HG03342 (cell line): ENCODE data around the gene OR6M1.

Experiments used
- ATAC-seq: cut with Tn5 transposase; IDR thresholded peaks from one replicate; pipeline ENCODE4 v1.9.1; 2021; ENCODE audit warnings: mild to moderate bottlenecking, moderate library complexity; ENCODE audit not compliant: unreplicated experiment

OR6M1 gene

DNA sequence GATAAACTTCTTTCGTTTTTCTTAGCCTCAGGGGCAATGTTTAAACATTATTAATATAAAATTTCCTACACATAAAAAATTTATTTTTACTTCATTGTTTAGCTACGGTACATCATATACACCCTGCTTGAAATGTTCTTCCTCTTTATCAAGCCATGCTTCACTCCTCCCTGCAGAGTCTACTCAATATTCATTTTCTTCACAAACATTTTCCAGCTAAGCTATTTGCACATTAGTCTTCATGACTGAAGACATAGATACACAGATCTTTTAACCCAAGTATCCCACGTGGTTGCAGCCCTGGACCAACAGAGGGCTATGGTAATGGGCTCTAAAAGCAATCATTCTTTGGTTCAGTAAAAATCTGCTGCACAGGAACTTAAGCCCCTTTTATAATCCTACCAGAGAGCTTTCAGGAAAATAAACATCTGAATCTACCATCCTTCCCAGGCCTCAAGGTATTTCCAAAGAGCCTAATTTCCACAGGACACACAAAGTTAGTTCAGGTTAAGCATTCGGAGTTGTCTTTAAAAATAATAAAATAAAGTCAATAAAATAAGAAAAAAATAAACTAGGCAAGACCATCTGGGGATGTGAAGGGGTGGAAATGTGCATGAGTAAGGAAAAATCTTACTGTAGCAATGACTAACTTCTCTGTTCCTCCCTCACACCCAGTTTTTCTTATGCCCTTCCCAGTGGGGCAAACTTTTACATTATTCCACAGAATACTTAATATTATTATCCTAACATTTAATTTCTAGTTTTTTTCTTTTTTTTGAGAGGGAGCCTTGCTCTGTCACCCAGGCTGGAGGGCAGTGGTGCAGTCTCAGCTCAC, 30.2 kb downstream of the OR6M1 start:
- ATAC-seq: no peak

DNA sequence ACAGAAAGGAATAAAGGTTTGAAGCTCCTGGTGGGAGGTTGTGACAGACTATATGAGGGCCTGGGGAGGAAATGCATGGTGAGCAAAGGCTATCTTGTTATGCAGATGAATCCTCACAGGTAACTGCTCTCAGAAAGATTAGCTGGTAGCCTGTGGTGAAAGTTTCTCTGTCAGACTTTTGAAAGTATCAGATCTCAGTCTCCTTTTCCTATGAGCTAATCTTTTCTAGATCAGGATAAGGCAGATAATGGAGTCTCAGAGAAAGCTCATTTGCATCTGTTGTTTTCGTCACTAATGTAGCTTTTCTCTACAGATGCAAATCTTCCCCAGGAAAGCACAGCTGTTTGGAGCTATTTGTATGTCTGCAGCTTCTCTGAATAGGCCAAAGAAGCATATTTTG, 30.9 kb downstream of the OR6M1 start:
- ATAC-seq: peak; percentile 51

DNA sequence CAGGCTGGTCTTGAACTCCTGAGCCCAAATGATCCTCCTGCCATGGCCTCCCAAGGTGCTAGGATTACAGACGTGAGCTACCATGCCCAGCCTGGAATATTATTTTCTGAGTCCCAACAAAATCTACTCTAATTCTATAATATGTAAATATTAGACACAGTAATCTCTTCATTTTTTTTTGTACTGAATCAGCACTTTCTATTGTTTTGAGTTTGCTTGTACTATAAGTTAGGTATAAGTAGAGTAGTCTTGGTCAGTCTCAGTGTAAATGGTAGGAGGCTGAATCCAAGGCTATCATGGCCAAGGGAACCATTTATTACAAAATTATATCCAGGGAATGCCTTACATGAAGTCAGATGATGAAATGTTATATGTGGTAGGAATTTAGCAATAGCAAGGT, 32.2 kb downstream of the OR6M1 start:
- ATAC-seq: no peak

DNA sequence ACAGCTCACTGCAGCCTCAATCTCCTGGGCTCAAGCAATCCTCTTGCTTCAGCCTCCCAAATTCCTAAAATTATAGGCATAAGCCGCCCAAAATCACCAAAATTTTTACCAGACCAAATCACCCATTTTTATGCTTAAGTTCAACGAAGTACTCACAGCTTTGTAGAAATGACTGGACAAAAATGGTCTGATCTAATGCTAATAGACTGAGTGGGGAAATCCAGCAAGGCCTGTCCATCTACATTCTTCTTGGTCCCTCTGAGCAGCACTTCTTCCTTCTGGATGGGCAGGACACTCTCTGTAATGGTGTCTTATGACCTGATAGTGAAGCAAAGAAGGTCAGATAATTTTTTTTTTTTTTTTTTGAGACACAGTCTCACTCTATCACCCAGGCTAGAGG, 33.1 kb downstream of the OR6M1 start:
- no peak for ATAC-seq

DNA sequence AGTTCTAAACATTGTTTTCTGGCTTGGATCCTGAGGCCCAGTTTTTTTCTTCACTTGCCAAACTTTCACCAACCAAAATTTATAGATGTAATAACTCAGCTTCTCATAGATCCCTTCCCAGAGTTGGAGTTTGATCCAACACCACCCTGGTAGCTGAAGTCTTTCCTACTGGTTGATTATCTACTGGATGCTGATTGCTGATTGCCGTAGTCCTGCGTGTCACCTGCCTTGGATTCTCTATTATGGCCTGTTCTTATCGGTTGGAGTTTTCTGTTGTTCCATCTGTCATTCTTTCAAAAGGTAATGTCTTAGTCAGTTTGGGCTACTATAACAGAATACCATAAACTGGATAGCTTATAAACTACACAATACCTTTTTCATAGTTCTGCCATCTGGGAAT, 34.5 kb downstream of the OR6M1 start:
- ATAC-seq: no peak

DNA sequence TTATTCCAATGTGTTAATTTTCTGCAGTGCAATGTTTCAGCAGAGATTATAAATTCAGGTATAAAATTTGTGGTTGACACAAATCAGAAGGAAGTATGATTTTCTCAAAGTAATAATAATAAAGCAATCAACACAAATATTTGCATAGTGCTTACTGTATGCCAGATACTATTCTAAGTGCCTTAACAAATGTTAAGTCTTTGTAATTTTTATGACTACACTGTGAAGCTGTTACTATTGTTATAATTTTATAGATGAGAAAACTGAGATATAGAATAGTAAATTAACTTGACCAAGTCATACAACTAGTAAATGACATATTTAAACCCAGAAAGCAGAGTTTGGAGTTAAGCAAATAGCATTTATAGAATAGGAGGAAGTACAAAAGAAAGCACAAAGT, 35.4 kb downstream of the OR6M1 start:
- no peak for ATAC-seq

DNA sequence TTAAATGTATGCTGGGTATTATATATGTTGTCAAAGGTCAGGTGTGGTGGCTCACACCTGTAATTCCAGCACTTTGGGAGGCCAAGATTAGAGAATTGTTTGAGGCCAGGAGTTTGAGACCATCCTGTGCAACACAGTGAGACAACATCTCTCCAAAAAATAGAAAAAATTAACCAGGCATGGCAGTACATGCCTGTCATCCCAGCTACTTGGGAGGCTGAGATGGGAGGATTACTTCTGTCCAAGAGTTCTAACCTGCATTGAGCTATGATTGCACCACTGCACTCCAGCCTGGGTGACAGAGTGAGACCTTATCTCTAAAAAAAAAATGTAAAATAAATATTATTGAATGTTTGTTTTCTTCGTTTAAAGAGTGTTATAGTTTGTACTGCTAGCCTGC, 40.5 kb downstream of the OR6M1 start:
- no peak for ATAC-seq

DNA sequence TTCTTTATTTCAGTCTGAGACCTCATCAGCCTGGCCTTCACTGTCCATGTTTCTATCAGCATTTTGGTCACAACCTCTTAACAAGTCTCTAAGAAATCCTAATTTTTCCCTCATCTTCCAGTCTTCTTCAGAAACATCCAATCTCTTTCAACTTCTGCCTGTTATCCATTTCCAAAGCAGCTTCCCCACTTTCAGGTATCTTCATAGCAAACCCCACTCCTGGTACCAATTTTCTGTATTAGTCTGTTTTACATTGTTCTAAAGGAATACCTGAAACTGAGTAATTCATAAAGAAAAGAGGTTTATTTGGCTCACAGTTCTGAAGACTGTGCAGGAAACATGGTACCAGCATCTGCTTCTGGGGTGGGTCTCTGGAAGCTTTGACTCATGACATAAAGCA, 43.7 kb downstream of the OR6M1 start:
- no peak for ATAC-seq

DNA sequence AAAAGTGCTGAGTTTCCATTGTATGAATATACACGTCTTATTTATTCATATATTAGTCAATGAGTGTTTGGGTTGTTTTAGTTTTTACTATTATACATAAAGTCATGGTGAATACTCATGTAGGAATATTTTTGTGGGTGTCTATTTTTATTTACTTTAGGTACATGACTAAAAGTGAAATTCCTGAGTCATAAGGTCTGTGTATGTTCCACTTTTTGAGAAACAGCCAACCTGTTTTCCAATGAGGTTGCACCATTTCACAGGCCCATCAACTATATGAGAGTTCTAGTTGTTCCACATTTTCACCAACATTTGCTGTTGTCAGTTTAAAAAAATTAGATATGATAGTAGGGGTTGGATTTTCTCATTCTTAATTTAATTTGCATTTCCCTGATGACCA, 45.3 kb downstream of the OR6M1 start:
- peak; percentile 73 for ATAC-seq

DNA sequence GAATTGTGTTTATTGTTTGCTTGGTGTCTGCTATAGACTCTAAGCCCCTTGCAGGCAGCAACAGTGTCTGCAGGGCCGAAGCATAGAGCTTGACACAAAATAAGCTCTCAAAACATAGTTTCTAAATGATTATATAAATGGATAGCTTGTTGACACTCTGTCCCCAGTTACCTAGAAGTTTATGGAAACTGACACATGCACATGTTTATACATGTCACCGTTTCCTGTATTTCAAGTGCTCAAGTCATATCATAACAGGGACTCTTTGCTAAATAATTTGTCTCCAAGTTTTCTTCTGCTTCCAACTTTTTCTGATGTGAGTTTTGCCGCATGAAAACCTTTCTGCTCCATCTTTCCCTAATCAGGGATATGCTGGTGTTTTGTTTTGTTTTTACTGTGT, 48.2 kb downstream of the OR6M1 start:
- ATAC-seq: no peak

DNA sequence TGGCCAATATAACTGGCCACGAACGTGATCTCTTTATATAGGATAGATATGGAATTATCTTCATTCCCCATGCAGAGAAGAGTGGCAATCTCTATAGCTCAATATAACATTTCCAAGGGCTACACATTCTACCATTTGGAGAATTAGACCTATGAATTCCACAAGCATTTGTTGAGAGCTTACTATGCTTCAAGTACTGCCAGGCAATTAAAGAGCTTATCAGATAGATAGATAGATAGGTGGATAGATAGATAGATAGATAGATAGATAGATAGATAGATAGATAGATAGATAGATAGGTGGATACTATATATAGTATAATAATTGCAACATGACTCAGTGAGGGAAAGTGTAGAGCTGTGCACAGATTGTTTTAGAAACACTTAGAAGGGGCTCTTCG, 50.3 kb downstream of the OR6M1 start:
- ATAC-seq: no peak
